IMR-90 (cell line): Measurements from ENCODE around the gene SLC35C1. TPM values are rescaled to one million over a fixed set of nuclear protein-coding genes. Genes with fewer than 3 reads are reported as not detected.

Experiments
- ATAC-seq: fragments of 200-7000 bp; cut with Tn5 transposase; 2 replicates; pipeline ENCODE4 v1.9.1; 2020; ENCODE audit warnings: low read depth, mild to moderate bottlenecking, moderate library complexity
- BruUV-seq: library from RNA; stranded (reverse); fragments of 400-500 nt; replicated peaks from 2 replicates; lab custom pipeline; 2021; lab: Mats Ljungman, UMichigan
- CTCF ChIA-PET: fragments of 300-600 bp; formaldehyde crosslinking; extraction: SDS; loops from one replicate; lab custom pipeline; 2021; ENCODE audit warnings: antibody characterized with exemption; lab: Yijun Ruan, JAX
- POLR2A ChIA-PET: fragments of 300-600 bp; sonication (Branson Sonifier 250); formaldehyde crosslinking; loops from one replicate; lab custom pipeline; 2022; ENCODE audit warnings: antibody characterized with exemption; ENCODE audit not compliant: unreplicated experiment; lab: Charles Lee
- DNase-seq: peaks from one replicate; pipeline ENCODE4 v3.0.0; 2013
- H2AFZ ChIP-seq: replicated peaks from 2 replicates; pipeline ENCODE3; 2013; ENCODE audit warnings: low read length, mild to moderate bottlenecking; ENCODE audit not compliant: poor library complexity
- H2AK5ac ChIP-seq: 2 replicates; pipeline ENCODE4 v1.6.1; 2013; ENCODE audit warnings: low read depth, low read length, inconsistent platforms
- H2AK9ac ChIP-seq: replicated peaks from 2 replicates; pipeline ENCODE3; 2013; ENCODE audit warnings: mild to moderate bottlenecking, low read depth, low read length, moderate library complexity; ENCODE audit not compliant: poor library complexity
- H2BK120ac ChIP-seq: 2 replicates; pipeline ENCODE4 v1.6.1; 2013; ENCODE audit warnings: low read depth, low read length, inconsistent platforms
- H2BK15ac ChIP-seq: 3 replicates; pipeline ENCODE4 v1.6.1; 2013; ENCODE audit warnings: low read depth, low read length, inconsistent platforms
- H2BK20ac ChIP-seq: 2 replicates; pipeline ENCODE4 v1.6.1; 2013; ENCODE audit warnings: low read depth, mild to moderate bottlenecking, inconsistent platforms, low read length, moderate library complexity
- H2BK5ac ChIP-seq: 2 replicates; pipeline ENCODE4 v1.6.1; 2013; ENCODE audit warnings: mild to moderate bottlenecking, low read depth, low read length, inconsistent platforms; ENCODE audit not compliant: poor library complexity, severe bottlenecking
- H3K14ac ChIP-seq: replicated peaks from 2 replicates; pipeline ENCODE4 v1.6.1; 2013; ENCODE audit warnings: low read depth, low read length, inconsistent platforms
- H3K18ac ChIP-seq: 2 replicates; pipeline ENCODE4 v1.6.1; 2013; ENCODE audit warnings: low read depth, low read length, control low read depth
- H3K23ac ChIP-seq: 2 replicates; pipeline ENCODE4 v1.6.1; 2013; ENCODE audit warnings: low read depth, low read length, inconsistent platforms
- H3K27ac ChIP-seq: 2 replicates; pipeline ENCODE4 v1.5.1; 2013; ENCODE audit warnings: mild to moderate bottlenecking, control low read depth, low read length; ENCODE audit not compliant: insufficient read depth
- H3K27me3 ChIP-seq: 2 replicates; pipeline ENCODE4 v1.6.1; 2013; ENCODE audit warnings: low read length; ENCODE audit not compliant: control insufficient read depth, insufficient read depth
- H3K36me3 ChIP-seq: 2 replicates; pipeline ENCODE4 v1.6.1; 2013; ENCODE audit warnings: low read length, mixed read lengths; ENCODE audit not compliant: control insufficient read depth, insufficient read depth
- H3K4ac ChIP-seq: 2 replicates; pipeline ENCODE4 v1.6.1; 2013; ENCODE audit warnings: low read depth, low read length, inconsistent platforms
- H3K4me1 ChIP-seq: 2 replicates; pipeline ENCODE4 v1.6.1; 2013; ENCODE audit warnings: low read length, mixed read lengths; ENCODE audit not compliant: control insufficient read depth, insufficient read depth
- H3K4me2 ChIP-seq: 2 replicates; pipeline ENCODE4 v1.6.1; 2013; ENCODE audit warnings: low read depth, mild to moderate bottlenecking, control low read depth, low read length, moderate library complexity
- H3K4me3 ChIP-seq: 2 replicates; pipeline ENCODE4 v1.5.1; 2013; ENCODE audit warnings: low read depth, mild to moderate bottlenecking, control low read depth, low read length, moderate library complexity; ENCODE audit not compliant: insufficient read depth
- H3K56ac ChIP-seq: 2 replicates; pipeline ENCODE4 v1.6.1; 2013; ENCODE audit warnings: low read length, inconsistent platforms; ENCODE audit not compliant: insufficient read depth; ENCODE audit errors: extremely low read depth
- H3K79me1 ChIP-seq, 2 experiments: 2 replicates each; pipeline ENCODE4 v1.6.1; 2013; ENCODE audit warnings: low read length in 2 of 2, inconsistent platforms in 1 of 2, low read depth in 1 of 2
- H3K9ac ChIP-seq: 2 replicates; pipeline ENCODE4 v1.6.1; 2013; ENCODE audit warnings: low read depth, low read length, control low read depth
- H3K9me1 ChIP-seq: 2 replicates; pipeline ENCODE4 v1.6.1; 2013; ENCODE audit warnings: low read length, inconsistent platforms; ENCODE audit not compliant: insufficient read depth
- H3K9me3 ChIP-seq: 2 replicates; pipeline ENCODE4 v1.6.1; 2013; ENCODE audit warnings: low read length; ENCODE audit not compliant: control insufficient read depth, insufficient read depth
- H4K20me1 ChIP-seq: 2 replicates; pipeline ENCODE4 v1.6.1; 2013; ENCODE audit warnings: low read length, inconsistent platforms; ENCODE audit not compliant: insufficient read depth
- H4K5ac ChIP-seq: 2 replicates; pipeline ENCODE4 v1.6.1; 2013; ENCODE audit warnings: mild to moderate bottlenecking, low read depth, low read length, control low read depth
- H4K8ac ChIP-seq, 2 experiments: 2 replicates each; pipeline ENCODE4 v1.6.1; 2013; ENCODE audit warnings: low read depth in 2 of 2, low read length in 2 of 2, control low read depth in 1 of 2, inconsistent platforms in 1 of 2
- H4K91ac ChIP-seq: 2 replicates; pipeline ENCODE4 v1.6.1; 2013; ENCODE audit warnings: low read depth, low read length, inconsistent platforms; ENCODE audit not compliant: insufficient read depth
- BHLHE40 ChIP-seq: fragments of 150-350 bp; IDR thresholded peaks from 2 replicates; pipeline ENCODE4 v1.6.1; 2016; ENCODE audit warnings: mild to moderate bottlenecking, low read depth, low read length
- CEBPB ChIP-seq: IDR thresholded peaks from 2 replicates; pipeline ENCODE4 v1.6.1; 2012; ENCODE audit warnings: low read depth, low read length, improper control_type of control experiment
- CHD1 ChIP-seq: IDR thresholded peaks from 2 replicates; pipeline ENCODE4 v1.6.1; 2012; ENCODE audit warnings: low read depth, low read length, improper control_type of control experiment
- FOS ChIP-seq: fragments of 150-350 bp; IDR thresholded peaks from 2 replicates; pipeline ENCODE4 v1.6.1; 2016; ENCODE audit warnings: low read depth, low read length
- MAFK ChIP-seq: IDR thresholded peaks from 2 replicates; pipeline ENCODE4 v1.6.1; 2012; ENCODE audit warnings: low read depth, low read length, improper control_type of control experiment
- MAZ ChIP-seq: IDR thresholded peaks from 2 replicates; pipeline ENCODE4 v1.6.1; 2012; ENCODE audit warnings: low read depth, mild to moderate bottlenecking, low read length, improper control_type of control experiment, moderate library complexity, borderline replicate concordance
- MXI1 ChIP-seq: IDR thresholded peaks from 2 replicates; pipeline ENCODE4 v1.6.1; 2012; ENCODE audit warnings: low read depth, mild to moderate bottlenecking, low read length, moderate library complexity, borderline replicate concordance
- NFE2L2 ChIP-seq: fragments of 150-350 bp; IDR thresholded peaks from 2 replicates; pipeline ENCODE4 v1.6.1; 2016; ENCODE audit warnings: low read depth, mild to moderate bottlenecking, low read length
- POLR2A ChIP-seq: IDR thresholded peaks from 2 replicates; pipeline ENCODE4 v1.6.1; 2012; ENCODE audit warnings: mild to moderate bottlenecking, low read depth, low read length
- RAD21 ChIP-seq: IDR thresholded peaks from 2 replicates; pipeline ENCODE4 v1.6.1; 2012; ENCODE audit warnings: low read length, improper control_type of control experiment
- RCOR1 ChIP-seq: IDR thresholded peaks from 2 replicates; pipeline ENCODE4 v1.6.1; 2012; ENCODE audit warnings: mild to moderate bottlenecking, low read length, improper control_type of control experiment; ENCODE audit not compliant: insufficient replicate concordance
- RFX5 ChIP-seq: IDR thresholded peaks from 2 replicates; pipeline ENCODE4 v1.8.0; 2012; ENCODE audit warnings: low read depth, mild to moderate bottlenecking, low read length, moderate library complexity
- SMC3 ChIP-seq: fragments of 150-350 bp; IDR thresholded peaks from 2 replicates; pipeline ENCODE4 v1.6.1; 2016; ENCODE audit warnings: low read depth, mild to moderate bottlenecking, antibody characterized with exemption, low read length, moderate library complexity
- WGBS, 2 experiments: methylation state at CpG; one replicate each; pipeline versions ENCODE4 v1.1.5 to v1.1.7; 2013; ENCODE audit warnings: missing lambda C conversion rate in 2 of 2; ENCODE audit not compliant: insufficient read length in 1 of 2; ENCODE audit errors: extremely low coverage in 2 of 2; 5-methylcytosine and 5-hydroxymethylcytosine counted together
- dilution Hi-C: fragments of 300-500 bp; cut with HindIII; formaldehyde crosslinking; loops from one replicate; pipeline ENCODE4 v1.14.3; 2018; ENCODE audit warnings: low sequenced_read_pairs; ENCODE audit not compliant: unreplicated experiment
- in situ Hi-C: fragments of 300-500 bp; cut with MboI; formaldehyde crosslinking; loops from 3 replicates; pipeline ENCODE4 v1.14.3; 2019; ENCODE audit warnings: low sequenced_read_pairs, inconsistent platforms, mixed read lengths
- intact Hi-C: fragments of 100-400 bp; cut with micrococcal nuclease; formaldehyde crosslinking; loops from 2 replicates; pipeline ENCODE4 v1.10.0; 2022
- polyA plus RNA-seq, 3 experiments: library from polyadenylated mRNA; depleted of rRNA; stranded (reverse); fragments of >200 nt; gene quantifications; 2 replicates each; pipeline ENCODE4 v1.2.3, GENCODE V29; 2012; ENCODE audit warnings: low replicate concordance in 1 of 3
- total RNA-seq: library from RNA; depleted of rRNA; stranded (reverse); fragments of >200 nt; gene quantifications from 2 replicates; pipeline ENCODE4 v1.2.3, GENCODE V29; 2012
- TF ChIP-seq, protein P1 (sequence below): fragments of 150-350 bp; IDR thresholded peaks from 2 replicates; pipeline ENCODE4 v1.6.1; 2016; ENCODE audit warnings: low read depth, mild to moderate bottlenecking, low read length, moderate library complexity, borderline replicate concordance
- TF ChIP-seq, protein P2 (sequence below): conservative IDR thresholded peaks from 2 replicates; pipeline ENCODE4 v1.5.1; 2012; ENCODE audit warnings: mild to moderate bottlenecking, low read depth, low read length, improper control_type of control experiment
- TF ChIP-seq, protein P3 (sequence below): fragments of 150-350 bp; IDR thresholded peaks from 2 replicates; pipeline ENCODE4 v1.6.1; 2017; ENCODE audit warnings: mild to moderate bottlenecking, antibody characterized with exemption, low read length, low read depth

The SLC35C1 gene
- total and polyA plus RNA-seq, 2 of the 4 experiments (the other 2 are of a cell fraction), result 4.3 to 27.1 TPM

DNA sequence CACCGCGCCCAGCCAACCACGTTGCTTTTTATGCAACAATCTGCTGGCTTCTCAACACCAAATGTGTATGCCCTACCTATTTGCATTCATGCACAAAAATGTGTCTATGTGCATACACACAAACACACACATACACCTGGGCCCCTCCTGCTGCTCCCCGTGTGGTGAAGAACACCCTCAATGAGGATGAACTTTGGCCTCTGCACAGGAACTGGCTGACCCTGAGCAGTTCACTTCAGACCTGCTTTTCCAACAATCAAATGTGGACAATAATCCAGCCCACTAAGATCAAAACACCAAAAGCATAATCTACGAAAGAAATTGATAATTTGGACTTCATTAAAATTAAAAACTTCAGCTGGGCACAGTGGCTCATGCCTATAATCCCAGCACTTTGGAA, 25.3 kb upstream of the SLC35C1 start:
- Histone ChIP-seq H4K20me1 (no peaks in the 10 kb centered on the region), H2BK20ac (no peak overlapping the region), H3K27me3 (peaks cover 2% of the 10 kb centered on the region; the same call in 1 of the 2 replicates), H2BK5ac (no peak overlapping the region), H3K79me1 (no peaks in the 10 kb centered on the region), H3K9me1 (no peaks in the 10 kb centered on the region), H2BK15ac (no peak overlapping the region), H4K91ac (no peak overlapping the region), H3K4ac (no peak overlapping the region), H3K27ac (no peak overlapping the region), H3K36me3 (no peaks in the 10 kb centered on the region), H3K4me3 (no peak overlapping the region), H3K23ac (no peak overlapping the region), H3K18ac (no peak overlapping the region), H4K8ac (no peak overlapping the region), H3K4me1 (peaks cover 3% of the 10 kb centered on the region; the same call in 1 of the 2 replicates), H3K56ac (no peak overlapping the region), H2BK120ac (no peak overlapping the region), H2AK5ac (no peak overlapping the region), H3K4me2 (no peak overlapping the region), H4K5ac (no peak overlapping the region), H3K9me3 (no peaks in the 10 kb centered on the region), H2AFZ (no peak overlapping the region), H2AK9ac (no peak overlapping the region), H3K9ac (no peak overlapping the region), H3K14ac (no peak overlapping the region)
- no peak for ATAC-seq
- DNase-seq, result no peak
- POLR2A ChIA-PET, result no interaction called here
- intact Hi-C loops (no loop called here), in situ Hi-C loops (loop anchor here (10.0 kb wide), 1 partner anchor 405 kb away; no protein-coding TSS in a partner anchor), dilution Hi-C loops (no loop called here)
- no TSS peak for BruUV-seq
- 80% methylated on average over 2 of the region's 5 CpGs; no CpG with 5 or more reads in 1 of the 2 experiments for WGBS, 2 experiments
- TF ChIP-seq MXI1, result no peak
- no peak for TF ChIP-seq RCOR1
- no peak for TF ChIP-seq CEBPB
- TF ChIP-seq SMC3, result no peak
- TF ChIP-seq, protein P1, sequence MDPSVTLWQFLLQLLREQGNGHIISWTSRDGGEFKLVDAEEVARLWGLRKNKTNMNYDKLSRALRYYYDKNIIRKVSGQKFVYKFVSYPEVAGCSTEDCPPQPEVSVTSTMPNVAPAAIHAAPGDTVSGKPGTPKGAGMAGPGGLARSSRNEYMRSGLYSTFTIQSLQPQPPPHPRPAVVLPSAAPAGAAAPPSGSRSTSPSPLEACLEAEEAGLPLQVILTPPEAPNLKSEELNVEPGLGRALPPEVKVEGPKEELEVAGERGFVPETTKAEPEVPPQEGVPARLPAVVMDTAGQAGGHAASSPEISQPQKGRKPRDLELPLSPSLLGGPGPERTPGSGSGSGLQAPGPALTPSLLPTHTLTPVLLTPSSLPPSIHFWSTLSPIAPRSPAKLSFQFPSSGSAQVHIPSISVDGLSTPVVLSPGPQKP, result no peak
- no peak for TF ChIP-seq CHD1
- no peak for TF ChIP-seq POLR2A
- no peak for TF ChIP-seq NFE2L2
- TF ChIP-seq RAD21, result no peak
- TF ChIP-seq, protein P2, sequence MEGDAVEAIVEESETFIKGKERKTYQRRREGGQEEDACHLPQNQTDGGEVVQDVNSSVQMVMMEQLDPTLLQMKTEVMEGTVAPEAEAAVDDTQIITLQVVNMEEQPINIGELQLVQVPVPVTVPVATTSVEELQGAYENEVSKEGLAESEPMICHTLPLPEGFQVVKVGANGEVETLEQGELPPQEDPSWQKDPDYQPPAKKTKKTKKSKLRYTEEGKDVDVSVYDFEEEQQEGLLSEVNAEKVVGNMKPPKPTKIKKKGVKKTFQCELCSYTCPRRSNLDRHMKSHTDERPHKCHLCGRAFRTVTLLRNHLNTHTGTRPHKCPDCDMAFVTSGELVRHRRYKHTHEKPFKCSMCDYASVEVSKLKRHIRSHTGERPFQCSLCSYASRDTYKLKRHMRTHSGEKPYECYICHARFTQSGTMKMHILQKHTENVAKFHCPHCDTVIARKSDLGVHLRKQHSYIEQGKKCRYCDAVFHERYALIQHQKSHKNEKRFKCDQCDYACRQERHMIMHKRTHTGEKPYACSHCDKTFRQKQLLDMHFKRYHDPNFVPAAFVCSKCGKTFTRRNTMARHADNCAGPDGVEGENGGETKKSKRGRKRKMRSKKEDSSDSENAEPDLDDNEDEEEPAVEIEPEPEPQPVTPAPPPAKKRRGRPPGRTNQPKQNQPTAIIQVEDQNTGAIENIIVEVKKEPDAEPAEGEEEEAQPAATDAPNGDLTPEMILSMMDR, result no peak
- no peak for TF ChIP-seq BHLHE40
- no peak for TF ChIP-seq MAZ
- TF ChIP-seq, protein P3, sequence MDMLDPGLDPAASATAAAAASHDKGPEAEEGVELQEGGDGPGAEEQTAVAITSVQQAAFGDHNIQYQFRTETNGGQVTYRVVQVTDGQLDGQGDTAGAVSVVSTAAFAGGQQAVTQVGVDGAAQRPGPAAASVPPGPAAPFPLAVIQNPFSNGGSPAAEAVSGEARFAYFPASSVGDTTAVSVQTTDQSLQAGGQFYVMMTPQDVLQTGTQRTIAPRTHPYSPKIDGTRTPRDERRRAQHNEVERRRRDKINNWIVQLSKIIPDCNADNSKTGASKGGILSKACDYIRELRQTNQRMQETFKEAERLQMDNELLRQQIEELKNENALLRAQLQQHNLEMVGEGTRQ, result no peak
- TF ChIP-seq MAFK, result no peak
- no peak for TF ChIP-seq FOS
- no peak for TF ChIP-seq RFX5
- CTCF ChIA-PET, result no interaction called here
